Ovary (tissue), 3 donors: Measurements from ENCODE around the gene ANKRD2.

Source experiments
- POLR2A ChIP-seq: fragments of 450-650 bp; IDR thresholded peaks from one replicate; pipeline ENCODE4 v1.6.1; 2017; ENCODE audit warnings: antibody characterized with exemption, mild to moderate bottlenecking, moderate library complexity
- TF ChIP-seq, protein P1 (sequence below), 3 donors: fragments of 450-650 bp in 2 of 3; fragments of 200-600 bp in 1 of 3; IDR thresholded peaks; one replicate each; pipeline versions ENCODE4 v1.5.1 to v1.8.0; 2016 to 2022; ENCODE audit warnings: antibody characterized with exemption in 3 of 3, mild to moderate bottlenecking in 1 of 3
- donor health status: DM: no; HTN: no; CAD: no.

DNA sequence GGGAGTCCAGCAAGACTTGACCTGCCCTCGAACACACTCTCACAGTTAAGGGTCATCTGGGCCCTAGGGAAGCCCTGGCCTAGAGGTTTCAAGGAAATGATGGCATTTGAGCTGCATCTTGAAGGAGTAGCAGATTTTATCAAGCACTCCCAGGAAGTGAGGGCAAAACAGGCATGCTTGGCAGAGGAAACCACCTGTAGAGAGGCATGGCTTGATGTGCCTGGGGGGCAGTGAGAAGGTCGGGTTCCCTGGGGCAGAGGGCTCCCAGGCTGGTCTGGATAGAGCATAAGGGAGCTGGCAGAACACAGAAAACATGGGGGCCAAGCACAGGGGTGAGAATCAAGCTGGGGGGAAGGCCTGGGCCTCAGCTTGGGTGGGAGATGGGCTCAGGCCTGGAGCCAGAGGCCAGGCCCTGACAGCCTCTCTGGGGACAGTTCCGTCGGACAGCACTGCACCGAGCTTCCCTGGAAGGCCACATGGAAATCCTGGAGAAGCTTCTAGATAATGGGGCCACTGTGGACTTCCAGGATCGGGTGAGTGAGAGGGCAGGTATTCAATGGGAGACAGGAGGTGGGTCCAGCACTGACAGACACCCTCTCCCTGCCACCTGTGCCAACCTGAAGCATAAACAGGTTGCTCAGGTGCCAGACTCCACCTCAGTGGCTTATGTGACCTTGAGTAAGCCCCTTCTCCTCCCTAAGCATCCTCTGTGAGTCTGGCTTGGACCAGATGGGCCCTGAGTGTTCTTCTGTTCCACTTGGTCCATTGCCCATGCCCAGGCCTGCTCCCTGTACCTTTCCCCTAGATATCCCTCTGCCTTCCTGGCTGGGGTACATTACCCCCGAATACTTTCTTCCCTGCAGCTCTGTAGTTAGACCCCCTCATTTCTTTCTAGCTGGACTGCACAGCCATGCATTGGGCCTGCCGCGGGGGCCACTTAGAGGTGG lies 8.1 kb downstream of the ANKRD2 start:
- TF ChIP-seq, protein P1, sequence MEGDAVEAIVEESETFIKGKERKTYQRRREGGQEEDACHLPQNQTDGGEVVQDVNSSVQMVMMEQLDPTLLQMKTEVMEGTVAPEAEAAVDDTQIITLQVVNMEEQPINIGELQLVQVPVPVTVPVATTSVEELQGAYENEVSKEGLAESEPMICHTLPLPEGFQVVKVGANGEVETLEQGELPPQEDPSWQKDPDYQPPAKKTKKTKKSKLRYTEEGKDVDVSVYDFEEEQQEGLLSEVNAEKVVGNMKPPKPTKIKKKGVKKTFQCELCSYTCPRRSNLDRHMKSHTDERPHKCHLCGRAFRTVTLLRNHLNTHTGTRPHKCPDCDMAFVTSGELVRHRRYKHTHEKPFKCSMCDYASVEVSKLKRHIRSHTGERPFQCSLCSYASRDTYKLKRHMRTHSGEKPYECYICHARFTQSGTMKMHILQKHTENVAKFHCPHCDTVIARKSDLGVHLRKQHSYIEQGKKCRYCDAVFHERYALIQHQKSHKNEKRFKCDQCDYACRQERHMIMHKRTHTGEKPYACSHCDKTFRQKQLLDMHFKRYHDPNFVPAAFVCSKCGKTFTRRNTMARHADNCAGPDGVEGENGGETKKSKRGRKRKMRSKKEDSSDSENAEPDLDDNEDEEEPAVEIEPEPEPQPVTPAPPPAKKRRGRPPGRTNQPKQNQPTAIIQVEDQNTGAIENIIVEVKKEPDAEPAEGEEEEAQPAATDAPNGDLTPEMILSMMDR (IDR thresholded peaks at IDR 0.05) = no peak
- TF ChIP-seq POLR2A = no peak
